GM11168 (cell line): ENCODE results near the gene GATA1.

Source experiments
- in situ Hi-C: fragments of 300-500 bp; cut with MboI; formaldehyde crosslinking; loops from one replicate; pipeline ENCODE4 v1.12.0; 2022; ENCODE audit warnings: low sequenced_read_pairs; ENCODE audit not compliant: unreplicated experiment

GATA1 gene

DNA sequence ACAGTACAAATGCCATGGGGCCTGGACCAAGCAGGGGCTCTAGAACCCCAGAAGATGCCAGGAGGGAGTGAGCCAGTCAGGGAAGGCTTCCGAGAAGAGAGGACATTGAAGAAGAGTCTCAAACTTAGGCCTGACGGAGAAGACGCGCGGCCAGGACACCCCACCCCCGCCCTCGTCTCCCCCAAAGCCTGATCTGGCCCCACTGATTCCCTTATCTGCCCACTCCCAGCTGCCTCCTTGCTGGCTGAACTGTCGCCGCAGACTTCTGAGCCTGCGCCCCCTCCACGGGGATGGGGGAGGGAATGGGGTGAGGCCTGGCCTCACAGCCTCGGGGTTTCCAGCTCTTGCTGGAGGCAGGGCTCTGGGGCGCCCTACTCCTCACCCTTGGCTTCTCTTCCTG is 3.6 kb upstream of the GATA1 start:
- in situ Hi-C loops, result no loop called here

DNA sequence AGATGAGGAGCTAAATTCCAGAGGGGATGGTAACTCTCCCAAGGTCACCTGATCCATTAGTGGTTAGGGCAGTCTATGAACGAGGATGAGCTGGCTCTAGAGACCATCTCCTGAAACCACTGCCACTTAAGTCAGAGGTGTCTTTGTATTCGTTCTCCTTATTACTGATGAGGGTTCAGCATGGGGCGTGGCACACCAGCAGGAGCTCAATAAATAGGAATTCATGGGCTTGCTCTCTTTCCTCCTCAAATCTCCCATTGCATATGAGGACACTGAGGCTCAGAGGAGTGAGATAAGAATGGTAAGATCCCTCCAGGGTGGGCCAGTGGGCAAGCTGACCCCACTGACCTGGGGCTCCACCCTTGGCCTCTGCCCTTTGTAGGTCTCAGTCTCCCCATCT is 1.7 kb upstream of the GATA1 start:
- in situ Hi-C loops, result no loop called here

GRCh38 chrX:48785186-48785539 is 1.2 kb upstream of the GATA1 start:
- in situ Hi-C loops, result no loop called here

DNA sequence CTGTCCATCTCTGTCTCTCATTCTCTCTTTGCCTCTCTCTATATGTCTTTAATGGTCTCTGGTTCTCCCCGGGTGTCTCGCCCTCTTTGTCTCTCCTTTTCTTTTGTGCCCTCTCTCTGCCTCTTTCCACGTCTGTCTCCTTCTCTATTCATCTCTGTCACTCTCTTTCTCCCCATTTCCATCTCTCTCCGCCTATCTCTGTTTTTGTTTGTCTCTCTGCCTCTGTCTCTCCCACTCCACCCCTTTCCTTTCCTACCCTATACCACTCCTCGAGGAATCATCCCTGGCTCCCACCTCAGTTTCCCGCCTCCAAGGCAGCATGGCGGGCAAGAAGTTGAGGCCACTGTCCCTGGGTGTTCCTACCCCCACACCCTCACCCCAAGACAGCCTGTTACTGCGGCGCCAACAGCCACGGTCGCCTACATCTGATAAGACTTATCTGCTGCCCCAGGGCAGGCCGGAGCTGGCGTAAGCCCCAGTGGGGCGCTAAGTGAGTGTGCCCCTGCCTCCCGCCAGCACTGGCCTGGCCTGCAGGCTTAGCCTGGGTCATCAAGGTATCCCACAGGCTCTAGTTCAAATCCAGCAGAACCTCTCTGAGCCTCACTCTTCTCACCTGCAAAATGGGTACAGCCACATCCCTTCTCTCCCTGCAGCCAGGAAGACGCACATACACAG is 713 bp upstream of the GATA1 start:
- in situ Hi-C loops, result no loop called here

- in situ Hi-C loops, result no loop called here
Measured at GRCh38 chrX:48786825-48787504, 575 bp downstream of the GATA1 start.

DNA sequence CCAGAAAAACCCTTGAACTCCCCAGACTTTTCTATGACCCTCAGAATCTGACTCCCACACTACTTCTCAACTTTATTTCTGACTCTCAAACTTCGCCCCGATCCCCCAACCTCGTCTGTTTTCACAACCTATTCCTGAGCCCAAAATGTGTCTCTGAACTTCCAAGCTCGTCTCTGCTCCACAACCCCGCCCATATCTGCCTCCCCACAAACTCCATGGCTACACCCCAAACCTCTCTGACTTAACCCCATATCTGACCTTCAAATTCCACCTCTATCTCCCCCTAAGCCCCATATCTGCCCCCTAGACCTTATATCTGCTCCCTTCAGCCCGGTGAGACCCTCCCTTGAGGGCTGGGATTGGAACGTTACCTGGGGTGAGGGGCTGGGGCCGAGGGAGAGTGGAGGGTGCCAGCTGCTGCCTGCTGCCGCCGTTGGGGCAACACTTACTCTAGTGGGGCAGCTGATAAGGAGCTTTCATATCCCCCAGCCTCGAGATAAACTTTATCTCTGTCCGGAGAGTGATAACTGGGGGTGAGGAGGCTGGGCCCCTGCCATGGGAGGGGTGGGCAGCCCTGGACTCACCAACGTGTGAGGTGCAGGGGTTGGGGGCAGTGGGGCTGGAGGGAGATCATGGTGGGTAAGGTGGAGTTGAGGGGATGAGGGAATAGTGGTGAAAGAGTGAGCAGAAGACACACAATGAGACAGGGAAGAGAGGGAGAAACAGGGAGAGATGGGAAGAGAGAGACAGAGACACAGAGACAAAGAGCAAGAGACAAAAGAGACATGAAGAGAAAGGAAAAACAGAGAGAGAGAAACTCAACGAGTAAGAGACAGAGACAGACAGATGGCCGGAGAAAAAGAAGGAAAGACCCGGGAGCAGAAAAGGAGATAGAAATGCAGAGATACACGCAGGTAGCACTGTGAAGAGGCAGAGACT is 1.4 kb downstream of the GATA1 start:
- in situ Hi-C loops, result no loop called here

- in situ Hi-C loops, result no loop called here
Measured at GRCh38 chrX:48789366-48790220, 3.2 kb downstream of the GATA1 start.

GRCh38 chrX:48790477-48790876 is 4.1 kb downstream of the GATA1 start:
- in situ Hi-C loops, result no loop called here

DNA sequence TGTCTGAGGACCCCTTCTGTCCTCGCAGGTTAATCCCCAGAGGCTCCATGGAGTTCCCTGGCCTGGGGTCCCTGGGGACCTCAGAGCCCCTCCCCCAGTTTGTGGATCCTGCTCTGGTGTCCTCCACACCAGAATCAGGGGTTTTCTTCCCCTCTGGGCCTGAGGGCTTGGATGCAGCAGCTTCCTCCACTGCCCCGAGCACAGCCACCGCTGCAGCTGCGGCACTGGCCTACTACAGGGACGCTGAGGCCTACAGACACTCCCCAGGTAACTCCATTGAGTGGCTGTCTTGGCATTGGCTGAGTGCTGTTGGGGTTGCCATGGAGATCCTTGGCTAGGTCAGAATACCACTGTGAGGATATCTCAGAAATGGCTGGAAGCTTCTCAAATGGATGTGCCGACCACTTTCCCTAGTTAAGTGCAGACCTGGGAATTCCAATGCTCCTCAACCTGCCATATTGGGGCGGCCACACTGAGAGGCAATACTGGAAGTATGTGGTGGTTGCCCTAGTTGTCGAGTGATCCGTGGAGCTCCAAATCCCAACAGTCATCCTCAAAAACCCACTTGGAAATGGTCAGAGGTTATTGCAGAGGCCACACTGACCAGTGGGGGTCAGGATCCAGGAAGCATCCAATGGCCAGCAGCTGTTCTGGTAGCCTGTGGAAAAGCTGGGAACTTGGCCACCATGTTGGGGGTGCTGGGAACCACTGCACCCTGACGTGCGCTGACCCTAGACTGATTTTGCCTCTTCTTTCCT is 4.9 kb downstream of the GATA1 start:
- in situ Hi-C loops, result no loop called here

- in situ Hi-C loops, result no loop called here
Measured at GRCh38 chrX:48792219-48792618, 5.8 kb downstream of the GATA1 start.

GRCh38 chrX:48793935-48794334 is 7.5 kb downstream of the GATA1 start:
- in situ Hi-C loops, result no loop called here

DNA sequence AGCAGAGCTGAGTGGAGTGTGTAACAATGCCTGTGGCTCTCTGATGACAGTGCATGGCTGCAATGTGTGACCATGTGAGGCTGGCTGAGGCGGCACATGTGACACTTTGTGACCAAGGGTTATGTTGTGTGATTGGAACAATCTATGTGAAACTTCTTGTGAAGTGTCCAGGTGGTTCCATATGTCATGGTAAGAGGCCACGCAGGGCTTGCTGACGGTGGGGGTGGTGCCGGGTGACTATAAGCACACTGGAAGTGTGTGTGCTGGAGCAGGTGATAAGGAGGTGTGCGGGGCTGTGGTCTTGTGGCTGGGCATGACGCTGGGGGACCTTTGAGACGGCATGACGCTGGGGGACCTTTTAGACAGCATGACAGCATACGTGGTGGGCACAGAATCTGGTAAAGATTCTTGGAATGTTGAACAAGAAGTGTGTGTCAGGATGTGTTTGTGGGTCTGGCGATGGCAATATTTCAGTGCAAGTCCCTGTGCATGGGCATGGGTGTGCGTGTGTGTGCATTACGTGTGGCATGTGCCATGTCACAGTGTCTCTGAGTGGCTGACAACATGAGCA is 8.0 kb downstream of the GATA1 start:
- in situ Hi-C loops, result no loop called here

DNA sequence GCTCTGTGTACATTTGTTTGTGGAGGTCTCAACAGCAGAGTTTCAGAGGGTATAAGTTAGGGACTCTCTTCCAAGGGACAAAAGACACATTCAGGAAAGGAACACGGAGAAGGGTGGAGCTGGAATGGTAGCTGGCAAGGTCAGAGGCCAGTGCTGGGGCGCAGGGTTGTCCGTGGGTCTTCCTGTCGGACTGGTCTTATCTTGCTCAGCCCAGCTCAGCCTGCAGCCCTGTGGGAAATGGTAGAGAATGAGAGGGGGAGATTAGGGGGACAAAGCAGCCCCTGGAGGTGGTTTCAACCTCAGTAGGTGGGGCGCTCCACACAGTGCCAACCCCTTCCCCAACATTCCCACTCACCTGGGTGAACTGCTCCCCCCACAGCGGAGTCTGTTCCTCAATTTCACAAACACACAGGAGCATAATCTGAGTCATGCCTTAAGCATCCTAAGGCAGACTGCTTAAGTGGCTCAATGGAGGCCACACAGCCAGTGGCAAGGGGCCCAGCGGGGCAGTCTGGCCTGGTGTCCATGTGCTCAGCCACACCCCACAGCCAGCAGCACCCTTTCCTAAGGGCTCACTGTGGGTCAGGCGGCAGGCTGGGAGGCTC is 8.6 kb downstream of the GATA1 start:
- in situ Hi-C loops, result no loop called here

DNA sequence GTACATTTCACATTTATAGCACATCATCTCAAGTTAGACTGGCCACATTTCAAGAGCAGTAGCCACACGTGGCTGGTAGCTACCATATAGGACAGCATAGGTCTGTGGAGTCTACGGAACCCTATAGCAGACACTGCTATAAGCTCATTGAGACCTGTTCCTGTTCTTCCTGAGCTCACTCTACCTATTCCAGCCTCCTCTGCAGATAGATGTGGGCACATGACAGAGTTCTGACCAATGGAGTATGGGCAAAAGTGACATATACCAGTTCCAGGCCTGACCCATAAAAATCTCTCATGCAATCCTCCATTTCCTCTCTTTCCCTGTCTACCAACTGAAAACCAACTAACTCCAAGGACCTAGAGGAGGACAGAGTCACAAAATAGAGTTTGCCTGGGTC is 11.9 kb downstream of the GATA1 start:
- in situ Hi-C loops, result no loop called here

- in situ Hi-C loops, result no loop called here
Measured at GRCh38 chrX:48800574-48801279, 14.3 kb downstream of the GATA1 start.

DNA sequence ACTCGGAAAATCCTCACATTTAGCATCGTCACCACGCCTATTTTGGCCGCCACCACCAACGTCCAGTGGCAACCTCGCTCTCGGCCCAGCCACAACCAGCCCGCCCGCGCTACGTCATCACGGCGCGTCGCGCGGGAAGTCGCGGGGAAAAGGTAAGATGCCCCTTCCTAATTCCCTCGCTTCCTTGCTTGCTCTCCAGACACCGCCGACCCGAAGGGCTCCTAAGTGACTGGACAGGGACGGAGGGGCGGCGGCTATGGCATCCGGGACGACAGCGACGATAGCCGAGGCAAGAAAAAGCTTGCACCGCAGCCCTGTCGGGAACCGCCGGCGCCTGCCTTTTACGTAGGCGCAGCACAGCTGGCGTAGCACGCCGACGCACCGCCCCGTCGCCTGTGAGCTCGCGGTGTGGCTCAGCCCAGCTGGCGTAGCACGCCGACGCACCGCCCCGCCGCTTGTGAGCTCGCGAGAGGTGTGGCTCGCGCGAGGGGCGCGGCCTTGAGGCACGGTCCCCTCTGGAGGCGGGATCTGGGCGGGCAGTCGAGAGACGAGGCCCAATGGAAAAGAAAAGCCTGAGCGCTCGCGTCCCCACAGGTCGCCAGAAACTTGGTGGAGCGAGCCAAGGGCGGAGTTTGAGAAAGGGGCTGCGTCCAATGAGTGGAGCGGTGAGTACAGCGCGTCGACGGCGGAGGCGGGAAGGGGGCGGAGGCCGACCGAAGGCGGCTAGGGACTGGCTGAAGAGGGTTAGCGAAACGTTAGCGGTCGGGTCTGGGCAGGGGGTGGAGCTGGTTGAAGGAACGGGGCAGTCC is 15.1 kb downstream of the GATA1 start, which contains the start of gene HDAC6:
Gene HDAC6, plus strand, starts transcription at position 788 of the 809 bp plus-strand sequence. CDS start 626 bp downstream, outside the sequence.
- in situ Hi-C loops, result no loop called here
